Measurements from ENCODE around the gene VAV2.

VAV2 gene

GRCh38 chr9:133769511-133770075, 222.5 kb downstream of the VAV2 start:
- no peak for TF ChIP-seq TCF12 (IDR thresholded peaks at IDR 0.05; ENCODE audit: low read depth)
- TF ChIP-seq USF1 (IDR thresholded peaks at IDR 0.05), result no peak
- no peak for TF ChIP-seq TEAD4 (IDR thresholded peaks at IDR 0.05)
- no peak for TF ChIP-seq ZBTB7A (IDR thresholded peaks at IDR 0.05; ENCODE audit: low read depth)
- no peak for TF ChIP-seq NFIC (IDR thresholded peaks at IDR 0.05)
- no peak for TF ChIP-seq CEBPB (IDR thresholded peaks at IDR 0.05)
- no peak for TF ChIP-seq TAF1 (IDR thresholded peaks at IDR 0.05; ENCODE audit: low read depth)
- TF ChIP-seq CREB1 (IDR thresholded peaks at IDR 0.05; ENCODE audit: low read depth), result no peak
- TF ChIP-seq RAD21 (IDR thresholded peaks at IDR 0.05; ENCODE audit: low read depth), result no peak
- no peak for TF ChIP-seq FOXM1 (IDR thresholded peaks at IDR 0.05; ENCODE audit: borderline replicate concordance, low read depth)
- no peak for TF ChIP-seq MAX (IDR thresholded peaks at IDR 0.05)
- TF ChIP-seq REST (IDR thresholded peaks at IDR 0.05; ENCODE audit: low read depth), result no peak
- TF ChIP-seq EGR1 (IDR thresholded peaks at IDR 0.05), result no peak
- no peak for TF ChIP-seq EP300 (IDR thresholded peaks at IDR 0.05; ENCODE audit: borderline replicate concordance)
- TF ChIP-seq YY1 (IDR thresholded peaks at IDR 0.05; ENCODE audit: low read depth), result no peak

- TF ChIP-seq REST (IDR thresholded peaks at IDR 0.05; ENCODE audit: low read depth), result no peak
- TF ChIP-seq FOXM1 (IDR thresholded peaks at IDR 0.05; ENCODE audit: borderline replicate concordance, low read depth), result no peak
- TF ChIP-seq YY1 (IDR thresholded peaks at IDR 0.05; ENCODE audit: low read depth), result no peak
- peak; percentile 70 for TF ChIP-seq RAD21 (IDR thresholded peaks at IDR 0.05; ENCODE audit: low read depth)
These were observed 223.1 kb downstream of the VAV2 start for GRCh38 chr9:133768859-133769510.

- TF ChIP-seq REST (IDR thresholded peaks at IDR 0.05; ENCODE audit: low read depth) (no peak), TCF12 (IDR thresholded peaks at IDR 0.05; ENCODE audit: low read depth) (no peak), MAX (IDR thresholded peaks at IDR 0.05) (no peak), USF1 (IDR thresholded peaks at IDR 0.05) (no peak), FOXM1 (IDR thresholded peaks at IDR 0.05; ENCODE audit: borderline replicate concordance, low read depth) (no peak)
These were observed 223.7 kb downstream of the VAV2 start for GRCh38 chr9:133768371-133768858.

- TF ChIP-seq FOXM1 (IDR thresholded peaks at IDR 0.05; ENCODE audit: borderline replicate concordance, low read depth), result no peak
- TF ChIP-seq TEAD4 (IDR thresholded peaks at IDR 0.05), result no peak
- TF ChIP-seq NFIC (IDR thresholded peaks at IDR 0.05), result no peak
- no peak for TF ChIP-seq CEBPB (IDR thresholded peaks at IDR 0.05)
- TF ChIP-seq CREB1 (IDR thresholded peaks at IDR 0.05; ENCODE audit: low read depth), result no peak
- no peak for TF ChIP-seq TAF1 (IDR thresholded peaks at IDR 0.05; ENCODE audit: low read depth)
- TF ChIP-seq RAD21 (IDR thresholded peaks at IDR 0.05; ENCODE audit: low read depth), result no peak
- no peak for TF ChIP-seq MAX (IDR thresholded peaks at IDR 0.05)
- TF ChIP-seq EGR1 (IDR thresholded peaks at IDR 0.05), result no peak
- TF ChIP-seq USF1 (IDR thresholded peaks at IDR 0.05), result no peak
- no peak for TF ChIP-seq EP300 (IDR thresholded peaks at IDR 0.05; ENCODE audit: borderline replicate concordance)
- TF ChIP-seq REST (IDR thresholded peaks at IDR 0.05; ENCODE audit: low read depth), result no peak
- no peak for TF ChIP-seq TCF12 (IDR thresholded peaks at IDR 0.05; ENCODE audit: low read depth)
- no peak for TF ChIP-seq ZBTB7A (IDR thresholded peaks at IDR 0.05; ENCODE audit: low read depth)
- no peak for TF ChIP-seq YY1 (IDR thresholded peaks at IDR 0.05; ENCODE audit: low read depth)
These were observed 224.5 kb downstream of the VAV2 start for GRCh38 chr9:133767625-133768024.
